G401 (cell line): ENCODE results near the gene NTN3. TPM values are rescaled to one million over a fixed set of nuclear protein-coding genes. Genes with fewer than 3 reads are reported as not detected.

Experiments
- DNase-seq: peaks from one replicate; pipeline ENCODE4 v3.0.0-alpha.2; 2015; ENCODE audit warnings: low spot score
- in situ Hi-C: cut with HindIII; loops from 2 replicates; pipeline ENCODE4 v1.10.0; 2016; ENCODE audit warnings: low sequenced_read_pairs, mixed read lengths
- total RNA-seq: library from RNA; depleted of rRNA; stranded (reverse); fragments of >200 nt; shearing (Covaris generic); gene quantifications from 2 replicates; pipeline ENCODE4 v1.2.3, GENCODE V29; 2014

Gene NTN3
- total RNA-seq, 1 experiment from 2014 or later: 4.4 TPM

DNA sequence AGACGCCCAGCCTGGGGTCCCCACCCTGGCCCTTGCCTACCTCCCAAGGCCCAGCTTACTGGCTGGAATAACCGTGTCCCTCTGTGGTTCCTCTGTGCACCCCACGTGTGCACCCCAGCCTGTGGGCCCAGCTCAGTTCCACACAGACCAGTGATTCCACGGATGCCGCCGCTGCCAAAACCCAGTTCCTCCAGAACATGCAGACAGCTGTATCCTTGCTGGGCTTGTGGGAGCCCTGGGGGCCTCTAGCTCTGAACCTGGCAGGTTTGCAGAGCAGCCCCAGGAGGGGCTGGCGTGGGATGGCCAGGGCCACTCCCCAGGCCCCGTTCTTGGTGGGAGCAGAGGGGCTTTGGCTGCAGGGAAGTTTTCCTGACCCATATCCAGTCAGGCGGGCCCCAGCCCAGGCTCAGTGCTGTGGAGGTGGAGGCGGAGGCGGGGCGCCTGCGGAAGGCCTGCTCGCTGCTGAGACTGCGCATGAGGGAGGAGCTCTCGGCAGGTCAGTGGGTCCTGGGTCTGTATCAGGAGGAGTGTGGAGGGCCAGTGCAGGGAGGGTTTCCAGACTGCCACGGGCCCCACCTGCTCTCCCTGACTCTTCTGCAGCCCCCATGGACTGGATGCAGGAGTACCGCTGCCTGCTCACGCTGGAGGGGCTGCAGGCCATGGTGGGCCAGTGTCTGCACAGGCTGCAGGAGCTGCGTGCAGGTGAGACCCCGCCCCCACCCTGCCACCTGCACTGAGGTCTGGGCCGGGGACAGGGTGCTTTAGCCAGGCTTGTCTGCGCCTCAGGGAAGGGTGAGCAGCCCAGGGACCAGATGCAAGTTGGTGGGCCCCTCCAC, 8.8 kb upstream of the NTN3 start:
- in situ Hi-C loops: no loop called here
- no peak for DNase-seq

DNA sequence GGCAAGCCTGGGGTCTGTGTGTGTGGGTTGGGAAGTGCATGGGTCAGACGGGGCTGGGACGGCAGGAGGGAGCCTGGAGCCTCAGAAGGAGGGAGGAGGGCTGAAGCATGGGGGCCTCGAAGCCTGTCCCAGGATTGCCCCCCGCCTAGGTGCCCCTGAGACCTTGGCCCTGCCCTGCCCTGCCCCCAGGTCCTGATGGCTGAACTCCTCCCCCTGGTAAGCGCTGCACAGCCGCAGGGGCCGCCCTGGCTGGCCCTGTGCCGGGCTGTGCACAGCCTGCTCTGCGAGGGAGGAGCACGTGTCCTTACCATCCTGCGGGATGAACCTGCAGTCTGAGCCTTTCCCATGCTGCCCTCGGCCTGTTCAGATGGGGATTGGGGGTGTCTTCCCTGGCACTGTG, 6.8 kb upstream of the NTN3 start:
- in situ Hi-C loops: no loop called here
- DNase-seq: no peak

DNA sequence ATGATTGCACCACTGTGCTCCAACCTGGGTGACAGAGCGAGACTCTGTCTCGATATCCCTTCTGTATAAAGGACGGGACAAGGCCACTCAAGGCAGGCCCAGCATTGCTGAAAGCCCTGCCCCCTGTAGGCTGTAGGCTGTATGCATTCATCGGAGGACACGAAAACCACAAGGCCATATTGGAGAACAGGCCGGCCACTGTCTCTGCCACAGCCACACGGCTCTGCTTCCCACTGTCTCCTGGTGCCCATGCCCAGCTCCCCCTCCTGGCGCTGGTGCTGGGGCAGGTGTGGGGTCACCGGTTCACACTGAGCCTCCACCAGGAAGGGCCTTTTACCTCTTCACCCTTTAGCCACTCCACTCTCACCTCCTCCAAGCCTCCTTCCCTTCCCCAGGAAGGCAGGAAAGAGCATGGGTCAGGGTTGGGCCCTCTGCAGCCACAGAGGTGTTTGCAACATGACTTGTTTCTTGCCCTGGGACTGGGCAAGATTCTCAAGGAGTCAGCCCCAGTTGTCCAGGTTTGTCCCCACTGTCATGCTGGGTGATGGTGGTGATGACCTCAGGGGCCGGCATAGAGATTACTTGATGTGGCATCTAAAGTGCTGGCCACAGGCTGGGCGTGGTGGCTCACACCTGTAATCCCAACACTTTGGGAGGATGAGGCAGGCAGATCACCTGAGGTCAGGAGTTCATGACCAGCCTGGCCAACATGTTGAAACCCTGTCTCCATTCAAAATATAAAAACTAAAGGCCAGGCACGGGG, 5.3 kb upstream of the NTN3 start:
- no peak for DNase-seq
- in situ Hi-C loops: no loop called here

DNA sequence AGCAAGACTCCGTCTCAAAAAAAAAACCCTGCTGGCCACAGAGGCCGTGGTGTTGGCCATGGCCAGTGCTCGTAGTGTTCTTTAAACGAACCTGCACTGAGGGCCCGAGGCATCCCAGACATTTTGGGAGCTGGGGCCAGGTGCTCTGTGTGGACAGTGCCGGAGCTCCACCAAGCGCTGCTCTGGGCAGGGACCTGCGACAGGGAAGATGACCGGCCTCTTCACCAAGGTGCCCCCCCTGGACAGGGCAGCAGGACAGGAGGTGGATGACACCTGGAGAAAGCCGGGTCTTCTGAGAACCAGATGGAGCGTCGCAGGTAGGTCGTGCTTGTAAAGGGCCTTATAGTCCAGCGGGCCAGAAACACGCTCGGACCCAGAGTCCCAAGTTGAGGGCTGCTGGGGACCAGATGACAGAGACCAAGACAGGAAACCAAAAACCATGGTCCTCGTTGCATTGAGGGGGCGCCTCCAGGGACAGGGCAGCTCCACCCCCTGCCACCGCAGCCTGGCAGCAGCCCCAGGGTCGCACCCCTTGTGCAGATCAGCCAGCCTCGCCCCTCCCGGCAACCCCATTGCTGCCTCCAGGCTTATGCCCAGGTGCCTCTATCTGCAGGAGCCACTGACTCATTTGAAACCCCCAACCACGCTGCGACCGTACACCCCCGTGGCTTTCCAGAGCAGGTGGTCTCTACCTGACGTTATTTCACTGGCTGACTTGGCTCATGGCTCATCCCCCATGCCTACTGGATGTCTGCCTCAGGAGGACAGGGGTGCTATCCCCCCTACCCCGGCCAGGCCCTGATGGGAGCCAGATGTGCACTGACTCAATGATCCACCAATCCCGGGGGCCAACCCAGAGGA, 4.2 kb upstream of the NTN3 start:
- DNase-seq: no peak
- in situ Hi-C loops: no loop called here

DNA sequence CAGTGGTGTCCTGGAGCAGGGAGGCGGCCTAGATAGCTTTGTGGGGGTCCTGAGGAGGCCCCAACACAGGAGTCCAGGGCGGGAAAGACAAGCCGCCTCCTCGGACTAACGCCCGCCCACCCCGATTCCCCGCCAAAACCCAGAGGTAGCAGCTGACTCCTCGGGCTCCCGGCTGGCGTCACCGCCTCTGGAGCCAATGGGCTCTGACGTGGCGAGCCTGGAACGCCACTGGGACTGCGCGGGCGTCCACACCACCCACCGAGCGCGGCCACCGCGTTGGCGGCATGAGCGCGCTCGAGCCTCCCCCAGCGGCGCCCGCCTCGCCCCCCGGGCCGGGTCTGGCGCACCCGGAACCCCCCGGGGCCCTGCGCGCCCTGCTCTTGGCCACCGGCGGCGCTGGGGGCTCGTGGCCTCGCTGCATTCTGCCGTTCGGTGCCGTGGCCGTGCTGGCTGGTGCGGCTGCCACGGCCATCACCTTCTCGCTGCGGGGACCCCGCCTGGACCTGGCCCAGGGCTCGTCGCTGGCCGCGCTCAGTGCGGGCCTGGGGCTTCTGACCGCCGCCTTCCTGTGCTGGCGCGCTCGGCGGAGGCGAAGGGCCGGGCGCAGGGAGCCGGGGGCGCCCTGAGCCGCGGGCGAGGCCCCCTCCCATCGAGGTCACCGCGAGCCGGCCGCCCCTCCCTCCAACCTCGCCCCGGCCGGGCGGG, 3.4 kb upstream of the NTN3 start:
- in situ Hi-C loops: no loop called here
- DNase-seq: peak; percentile 64

DNA sequence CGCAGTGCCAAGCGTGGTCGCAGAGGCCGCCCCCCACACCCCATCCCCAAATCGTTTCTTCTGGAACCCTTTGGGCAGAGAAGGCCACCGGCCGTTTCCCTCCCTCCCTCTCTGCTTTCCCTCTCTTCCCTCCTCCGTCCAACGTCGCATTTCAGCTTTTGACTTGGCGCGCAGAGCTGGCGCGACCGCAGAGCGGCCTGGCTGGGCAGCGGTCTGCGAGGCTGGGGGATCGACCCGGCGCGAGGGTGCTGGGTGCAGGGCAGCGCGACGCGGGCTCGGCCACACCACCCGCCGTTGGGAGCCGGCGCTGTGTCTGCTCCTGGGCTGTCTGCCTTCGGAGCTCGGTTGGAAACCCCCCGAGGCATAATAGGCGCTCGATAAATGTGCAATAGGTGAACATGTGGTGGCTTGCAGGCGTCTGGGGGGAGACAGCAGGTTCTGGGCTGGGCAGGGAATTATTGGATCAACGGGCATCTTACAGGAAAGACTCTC, 2.8 kb upstream of the NTN3 start:
- in situ Hi-C loops: no loop called here
- no peak for DNase-seq

DNA sequence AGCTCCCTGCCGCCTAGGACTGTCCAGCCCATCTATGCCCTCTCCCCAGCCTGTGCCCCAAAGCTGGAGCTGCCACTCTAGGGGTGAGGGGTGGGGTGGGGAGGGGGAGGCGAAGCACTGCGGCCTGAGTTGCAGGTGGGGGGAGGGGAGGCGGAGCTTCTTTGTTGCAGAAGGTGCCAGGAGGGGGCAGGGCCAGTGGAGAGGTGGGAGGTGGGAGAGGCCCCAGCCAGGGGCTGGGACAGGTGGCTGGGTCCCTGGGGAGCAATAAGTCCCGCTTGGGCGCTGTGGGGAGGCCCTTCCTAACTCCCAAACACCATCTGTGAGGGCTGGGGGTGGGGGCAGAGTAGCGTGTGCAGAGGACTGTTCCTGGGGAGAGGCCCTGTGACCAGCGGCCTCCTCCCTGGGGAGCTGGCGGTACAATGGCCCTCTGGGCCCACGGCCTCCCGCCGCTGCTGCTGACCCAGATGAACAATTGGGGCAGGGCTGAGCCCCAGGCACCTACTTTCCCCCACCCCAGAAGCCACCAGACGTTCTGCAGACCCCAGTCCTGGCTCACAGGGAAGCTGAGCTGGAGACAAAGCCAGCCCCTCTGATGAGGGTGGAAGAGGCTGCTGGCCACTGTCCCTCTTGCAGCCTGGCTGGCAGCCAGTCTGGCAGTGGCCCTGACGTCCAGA, 2.2 kb upstream of the NTN3 start:
- in situ Hi-C loops: no loop called here
- DNase-seq: no peak

DNA sequence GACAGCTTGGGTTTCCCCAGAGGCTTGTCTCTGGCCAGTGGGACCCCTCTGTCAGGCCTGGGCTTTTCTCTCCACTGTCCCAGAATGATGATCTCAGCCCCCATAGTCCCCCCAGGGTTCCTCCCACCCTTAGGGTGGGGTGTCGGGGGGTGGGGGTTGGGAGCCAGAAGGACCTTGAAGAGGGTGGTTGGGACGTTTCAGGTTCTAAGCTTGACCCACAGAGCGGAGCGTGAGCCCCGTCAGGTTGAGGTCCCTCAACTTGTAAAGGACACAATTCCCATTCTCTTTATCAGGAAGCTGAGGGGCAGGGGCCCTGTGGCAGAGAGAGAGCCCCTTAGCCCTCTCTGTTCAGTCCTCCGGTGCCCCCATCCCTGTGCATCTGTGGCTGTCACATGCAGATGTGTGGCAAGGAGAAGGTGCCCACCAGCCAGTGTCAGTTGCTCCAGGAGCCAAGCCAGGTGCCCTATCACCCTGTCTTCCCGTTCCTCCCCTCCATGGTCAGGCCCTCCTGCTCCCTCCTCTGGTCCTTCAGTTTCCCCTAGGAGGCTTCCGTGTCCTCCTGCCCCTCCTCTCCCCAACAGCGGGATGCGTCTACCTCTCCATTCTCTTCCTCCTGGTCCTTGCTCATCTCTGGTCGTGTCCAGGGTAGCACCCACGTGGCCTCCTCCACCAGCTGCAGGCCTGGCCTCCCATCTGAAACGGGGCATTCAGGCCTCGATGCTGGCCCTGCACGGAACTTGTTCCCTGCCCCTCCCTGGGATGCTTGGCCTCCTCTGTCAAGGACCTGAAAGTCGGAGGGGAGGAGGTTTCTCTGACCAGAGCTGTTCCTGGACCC, 1.5 kb upstream of the NTN3 start:
- in situ Hi-C loops: no loop called here
- no peak for DNase-seq

DNA sequence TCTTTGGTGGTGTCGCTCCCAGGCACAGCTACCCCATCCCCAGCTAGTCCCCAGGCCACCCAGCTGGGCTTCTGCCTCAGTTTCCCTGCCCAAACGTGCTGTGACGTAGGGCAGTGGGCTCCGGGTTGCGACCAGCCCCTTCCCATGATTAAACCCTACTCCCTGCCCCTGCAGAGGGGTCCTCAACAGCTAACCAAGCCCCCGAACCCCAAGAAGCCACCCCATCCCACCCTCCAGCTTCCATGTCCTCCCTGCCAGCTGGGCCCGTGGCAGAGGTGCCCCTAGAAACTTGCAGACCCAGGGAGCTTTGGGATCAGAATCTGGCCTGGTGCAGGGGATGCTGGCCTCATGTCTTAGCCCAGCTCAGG, 879 bp upstream of the NTN3 start:
- DNase-seq: no peak
- in situ Hi-C loops: no loop called here

DNA sequence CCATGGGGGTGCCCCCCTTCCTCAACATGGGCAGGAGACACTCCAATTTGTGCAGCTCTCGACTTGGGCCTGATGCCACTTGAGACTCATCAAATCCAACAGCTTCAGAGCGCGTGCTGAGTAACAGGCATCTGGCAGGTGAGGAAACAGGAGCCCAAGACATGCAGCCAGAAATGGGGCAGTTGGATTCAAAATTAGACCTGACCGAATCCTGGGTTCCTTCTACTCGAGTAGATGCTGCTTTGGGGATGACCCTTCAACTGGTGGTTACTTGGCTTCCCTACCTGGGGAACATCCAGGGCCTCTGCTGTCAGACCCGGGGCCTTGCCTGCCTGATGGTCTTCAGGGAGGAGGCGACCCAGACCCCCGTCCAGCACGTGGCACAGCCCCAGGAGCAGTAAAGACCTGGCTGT, 488 bp upstream of the NTN3 start:
- no peak for DNase-seq
- in situ Hi-C loops: no loop called here

DNA sequence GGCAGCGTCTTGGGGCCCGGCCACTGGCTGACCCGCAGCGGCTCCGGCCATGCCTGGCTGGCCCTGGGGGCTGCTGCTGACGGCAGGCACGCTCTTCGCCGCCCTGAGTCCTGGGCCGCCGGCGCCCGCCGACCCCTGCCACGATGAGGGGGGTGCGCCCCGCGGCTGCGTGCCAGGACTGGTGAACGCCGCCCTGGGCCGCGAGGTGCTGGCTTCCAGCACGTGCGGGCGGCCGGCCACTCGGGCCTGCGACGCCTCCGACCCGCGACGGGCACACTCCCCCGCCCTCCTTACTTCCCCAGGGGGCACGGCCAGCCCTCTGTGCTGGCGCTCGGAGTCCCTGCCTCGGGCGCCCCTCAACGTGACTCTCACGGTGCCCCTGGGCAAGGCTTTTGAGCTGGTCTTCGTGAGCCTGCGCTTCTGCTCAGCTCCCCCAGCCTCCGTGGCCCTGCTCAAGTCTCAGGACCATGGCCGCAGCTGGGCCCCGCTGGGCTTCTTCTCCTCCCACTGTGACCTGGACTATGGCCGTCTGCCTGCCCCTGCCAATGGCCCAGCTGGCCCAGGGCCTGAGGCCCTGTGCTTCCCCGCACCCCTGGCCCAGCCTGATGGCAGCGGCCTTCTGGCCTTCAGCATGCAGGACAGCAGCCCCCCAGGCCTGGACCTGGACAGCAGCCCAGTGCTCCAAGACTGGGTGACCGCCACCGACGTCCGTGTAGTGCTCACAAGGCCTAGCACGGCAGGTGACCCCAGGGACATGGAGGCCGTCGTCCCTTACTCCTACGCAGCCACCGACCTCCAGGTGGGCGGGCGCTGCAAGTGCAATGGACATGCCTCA, 773 bp downstream of the NTN3 start:
- no peak for DNase-seq

DNA sequence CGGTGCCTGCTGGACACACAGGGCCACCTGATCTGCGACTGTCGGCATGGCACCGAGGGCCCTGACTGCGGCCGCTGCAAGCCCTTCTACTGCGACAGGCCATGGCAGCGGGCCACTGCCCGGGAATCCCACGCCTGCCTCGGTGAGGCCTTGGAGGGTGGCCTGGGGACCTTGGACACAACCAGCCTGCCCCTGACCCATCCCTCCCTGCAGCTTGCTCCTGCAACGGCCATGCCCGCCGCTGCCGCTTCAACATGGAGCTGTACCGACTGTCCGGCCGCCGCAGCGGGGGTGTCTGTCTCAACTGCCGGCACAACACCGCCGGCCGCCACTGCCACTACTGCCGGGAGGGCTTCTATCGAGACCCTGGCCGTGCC, 1.4 kb downstream of the NTN3 start:
- DNase-seq: no peak
- in situ Hi-C loops: no loop called here

More for the DNA sequence above, 773 bp downstream of the NTN3 start:
- in situ Hi-C loops: no loop called here

DNA sequence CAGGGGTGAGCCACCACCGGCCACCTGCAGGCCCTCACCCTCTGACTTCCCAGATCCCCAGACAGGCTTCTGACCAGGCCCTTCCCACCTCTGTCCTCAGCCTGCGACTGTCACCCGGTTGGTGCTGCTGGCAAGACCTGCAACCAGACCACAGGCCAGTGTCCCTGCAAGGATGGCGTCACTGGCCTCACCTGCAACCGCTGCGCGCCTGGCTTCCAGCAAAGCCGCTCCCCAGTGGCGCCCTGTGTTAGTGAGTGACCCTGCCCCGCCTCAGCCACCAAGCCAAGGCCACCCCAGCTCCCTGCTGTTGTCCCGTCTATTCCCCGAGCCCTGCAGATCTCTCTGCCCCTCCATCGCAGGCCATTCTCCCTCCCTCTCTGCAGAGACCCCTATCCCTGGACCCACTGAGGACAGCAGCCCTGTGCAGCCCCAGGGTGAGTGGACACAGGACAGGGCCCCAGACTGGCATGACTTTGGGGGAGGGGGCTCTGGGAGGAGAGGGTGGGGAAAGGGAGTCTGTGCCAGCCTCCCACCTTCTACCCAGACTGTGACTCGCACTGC, 1.9 kb downstream of the NTN3 start:
- in situ Hi-C loops: no loop called here
- no peak for DNase-seq

DNA sequence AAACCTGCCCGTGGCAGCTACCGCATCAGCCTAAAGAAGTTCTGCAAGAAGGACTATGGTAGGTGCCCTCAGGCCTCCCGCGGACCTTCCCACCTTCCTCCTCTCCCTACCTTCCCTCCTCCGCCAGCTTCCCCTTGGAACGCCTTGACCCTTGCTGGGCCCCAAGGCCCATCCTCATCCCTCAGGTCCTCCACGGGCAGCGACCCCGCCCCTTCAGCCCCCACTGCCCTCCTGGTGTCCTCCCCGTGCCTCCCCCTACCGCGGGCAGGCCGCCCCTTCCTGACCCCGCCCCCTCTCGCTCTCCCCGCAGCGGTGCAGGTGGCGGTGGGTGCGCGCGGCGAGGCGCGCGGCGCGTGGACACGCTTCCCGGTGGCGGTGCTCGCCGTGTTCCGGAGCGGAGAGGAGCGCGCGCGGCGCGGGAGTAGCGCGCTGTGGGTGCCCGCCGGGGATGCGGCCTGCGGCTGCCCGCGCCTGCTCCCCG, 2.4 kb downstream of the NTN3 start:
- in situ Hi-C loops: no loop called here
- DNase-seq: no peak

DNA sequence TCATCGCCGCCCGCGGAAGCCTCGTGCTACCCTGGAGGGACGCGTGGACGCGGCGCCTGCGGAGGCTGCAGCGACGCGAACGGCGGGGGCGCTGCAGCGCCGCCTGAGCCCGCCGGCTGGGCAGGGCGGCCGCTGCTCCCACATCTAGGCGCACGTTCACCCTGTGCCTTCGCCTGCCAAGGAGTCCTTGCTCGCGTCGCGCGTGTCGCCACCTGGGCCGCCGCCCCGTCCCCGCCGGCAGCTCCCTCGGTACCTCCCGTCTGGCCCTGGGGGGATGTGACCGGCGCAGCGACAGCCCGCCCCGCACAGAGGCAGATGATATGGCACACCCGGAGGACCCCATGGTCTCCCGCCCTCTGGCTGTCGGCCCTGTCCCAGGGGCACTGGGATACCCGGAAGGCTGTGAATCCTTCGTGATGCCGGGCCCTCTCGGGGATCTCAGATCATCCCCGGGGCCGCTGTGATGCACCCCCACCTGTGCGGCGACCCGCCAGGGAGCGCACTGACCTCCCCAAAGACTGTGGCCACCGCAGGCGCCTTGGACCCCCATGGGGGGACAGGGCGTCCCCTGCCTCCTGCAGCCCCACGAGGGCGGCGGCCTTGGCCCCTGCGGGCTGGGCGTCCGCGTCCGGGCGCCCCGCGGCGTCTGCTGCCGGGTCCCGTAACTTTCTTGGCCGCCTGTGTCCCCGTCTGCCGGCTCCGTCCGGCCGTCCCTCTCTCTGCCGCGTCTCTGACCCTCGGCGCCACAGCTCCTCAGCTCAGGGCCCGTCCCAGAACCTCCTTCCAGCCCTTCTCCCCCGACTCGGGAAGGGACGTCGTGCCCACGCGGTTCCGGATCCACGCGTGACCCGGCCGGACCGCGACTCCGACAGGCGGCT, 3.1 kb downstream of the NTN3 start:
- no peak for DNase-seq
- in situ Hi-C loops: no loop called here
